ENCODE measurements around the gene P2RX4.
"Not testable (repeated sequence)": the region's sequence is repeated elsewhere in the genome, so short reads cannot be mapped to it uniquely, and the experiment has no call there.

Gene P2RX4

DNA sequence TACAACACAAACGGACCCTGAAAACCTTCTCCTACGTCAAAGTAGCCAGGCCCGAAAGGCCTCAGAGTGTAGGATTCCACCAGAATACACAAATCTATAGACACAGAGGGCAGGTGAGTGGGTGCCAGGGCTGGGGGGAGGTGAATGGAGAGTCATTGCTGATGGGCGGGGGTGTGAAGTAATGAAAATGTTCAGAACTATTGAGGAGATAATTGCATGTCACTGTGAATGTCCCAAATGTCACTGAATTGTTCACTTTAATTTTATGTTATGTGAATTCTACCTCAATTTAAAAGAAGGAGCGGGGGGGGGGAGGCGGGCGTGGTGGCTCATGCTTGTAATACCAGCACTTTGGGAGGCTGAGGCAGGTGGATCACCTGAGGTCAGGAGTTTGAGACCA lies 36.0 kb downstream of the P2RX4 start:
- no peak for DNase-seq

DNA sequence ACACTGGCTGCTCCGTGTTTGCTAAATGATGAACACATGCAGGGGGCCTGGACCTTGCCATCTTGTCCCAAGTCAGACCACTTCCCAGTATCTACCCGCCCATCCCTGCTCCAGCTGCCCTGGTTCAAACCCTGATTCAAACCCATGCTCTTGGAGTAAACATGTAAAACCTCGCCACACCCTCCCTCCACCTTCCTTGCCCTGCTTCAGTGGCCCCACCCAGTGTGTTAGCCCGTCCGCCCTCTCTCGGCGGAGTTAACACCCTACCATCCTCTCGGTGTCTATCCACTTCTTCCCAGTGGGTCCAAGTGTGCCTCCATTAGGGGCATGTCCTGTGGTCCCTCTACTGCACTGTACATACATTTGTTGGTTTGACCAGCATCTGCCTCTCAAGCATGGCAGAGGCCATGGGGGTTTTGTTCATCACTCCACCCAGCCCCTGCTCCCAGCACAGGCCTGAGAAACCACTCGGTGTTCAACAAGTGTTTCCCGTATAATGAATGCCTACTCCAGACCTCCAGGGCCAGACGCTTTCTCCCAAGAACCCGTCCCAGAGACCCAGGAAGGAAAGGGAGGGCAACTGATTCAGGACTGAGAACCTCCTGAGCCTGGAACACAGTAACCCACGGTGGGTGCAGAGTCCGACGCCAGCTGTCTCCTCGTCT lies 37.1 kb downstream of the P2RX4 start:
- no peak for DNase-seq

DNA sequence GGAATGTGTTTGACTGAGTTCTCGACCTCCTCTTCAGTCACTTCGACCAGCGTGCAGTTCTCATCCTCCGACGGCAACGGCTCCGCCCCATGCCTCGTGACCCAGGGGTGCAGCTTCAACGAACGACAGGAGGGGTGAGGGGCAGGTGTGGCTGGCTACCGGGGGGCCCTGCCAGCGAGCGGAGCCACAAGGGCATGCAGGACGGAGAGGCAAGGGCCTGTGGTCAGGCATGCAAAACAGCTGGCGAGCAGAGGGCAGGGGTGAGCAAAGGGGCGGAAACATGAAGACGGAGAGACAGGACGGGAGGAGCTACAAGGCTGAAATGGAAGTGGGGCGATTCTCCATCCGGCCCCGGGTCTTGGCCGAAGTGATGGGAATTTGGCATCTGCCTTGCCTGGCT lies 38.7 kb downstream of the P2RX4 start:
- DNase-seq = no peak

DNA sequence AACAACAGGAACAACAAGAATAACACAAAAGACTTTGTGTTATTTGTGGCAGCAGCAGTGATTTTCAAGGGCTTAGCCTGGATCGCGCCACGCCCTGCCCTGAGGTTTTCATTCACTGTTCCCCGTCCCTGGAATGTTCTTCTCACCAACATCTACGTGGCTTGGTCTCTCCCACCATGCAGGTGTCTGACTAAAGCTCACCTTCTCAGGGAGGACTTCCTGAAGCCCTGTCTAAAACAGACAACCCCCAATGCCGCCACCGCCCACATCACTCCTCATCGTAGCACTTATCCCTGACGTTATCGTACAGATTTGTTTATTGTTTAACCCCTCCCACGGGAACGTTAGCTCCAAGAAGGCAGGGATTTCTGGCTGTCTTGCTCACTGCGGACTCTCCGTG lies 40.4 kb downstream of the P2RX4 start:
- no peak for DNase-seq

DNA sequence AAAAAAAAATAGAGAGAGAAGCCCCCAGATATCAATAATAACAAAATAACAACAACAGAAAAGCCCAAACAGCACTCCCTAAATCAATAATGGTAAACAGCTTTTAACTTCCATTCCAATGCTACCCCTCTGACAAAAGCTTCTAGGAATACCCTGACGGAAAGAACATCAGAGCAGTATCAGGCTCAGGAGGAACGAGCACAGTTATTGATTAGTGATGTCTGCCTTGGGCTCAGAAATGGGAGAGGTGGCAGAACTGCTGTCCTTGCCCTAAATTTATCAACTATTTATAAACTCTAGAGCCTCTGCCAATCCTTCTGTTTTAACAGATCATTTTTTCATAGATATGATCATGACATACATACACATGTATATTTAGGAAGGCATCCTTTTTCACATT lies 41.9 kb downstream of the P2RX4 start:
- no peak for DNase-seq

DNA sequence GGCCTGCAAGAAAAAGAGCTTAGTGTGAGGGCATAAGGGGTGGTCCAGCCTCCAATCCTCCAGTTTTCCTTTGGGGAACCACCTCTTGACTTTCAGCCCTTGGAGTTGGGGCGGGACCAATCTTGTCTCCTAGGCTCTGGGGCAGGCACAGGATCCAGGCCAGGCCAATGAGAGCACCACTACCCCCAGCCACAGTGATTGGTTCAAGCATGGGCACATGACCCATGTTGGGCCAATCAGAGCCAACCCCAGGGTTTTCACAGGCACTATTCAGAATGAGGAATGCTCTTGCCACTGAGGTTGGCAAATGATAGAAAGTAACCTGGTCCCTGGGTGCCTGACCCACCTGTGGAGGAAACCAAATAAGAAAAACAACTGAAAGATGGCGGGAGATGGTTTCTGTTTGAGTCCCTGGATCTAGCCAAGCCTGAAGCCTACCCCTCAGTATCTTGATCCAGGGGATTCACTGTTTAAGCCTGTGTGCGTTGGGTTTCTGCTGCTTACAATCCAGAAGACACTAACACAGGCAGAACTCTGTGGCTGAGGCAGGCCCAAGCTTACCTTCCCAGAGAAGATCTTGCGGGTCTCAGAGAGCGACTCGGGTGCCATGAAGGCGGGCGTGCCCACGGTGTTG lies 42.9 kb downstream of the P2RX4 start:
- DNase-seq = no peak

DNA sequence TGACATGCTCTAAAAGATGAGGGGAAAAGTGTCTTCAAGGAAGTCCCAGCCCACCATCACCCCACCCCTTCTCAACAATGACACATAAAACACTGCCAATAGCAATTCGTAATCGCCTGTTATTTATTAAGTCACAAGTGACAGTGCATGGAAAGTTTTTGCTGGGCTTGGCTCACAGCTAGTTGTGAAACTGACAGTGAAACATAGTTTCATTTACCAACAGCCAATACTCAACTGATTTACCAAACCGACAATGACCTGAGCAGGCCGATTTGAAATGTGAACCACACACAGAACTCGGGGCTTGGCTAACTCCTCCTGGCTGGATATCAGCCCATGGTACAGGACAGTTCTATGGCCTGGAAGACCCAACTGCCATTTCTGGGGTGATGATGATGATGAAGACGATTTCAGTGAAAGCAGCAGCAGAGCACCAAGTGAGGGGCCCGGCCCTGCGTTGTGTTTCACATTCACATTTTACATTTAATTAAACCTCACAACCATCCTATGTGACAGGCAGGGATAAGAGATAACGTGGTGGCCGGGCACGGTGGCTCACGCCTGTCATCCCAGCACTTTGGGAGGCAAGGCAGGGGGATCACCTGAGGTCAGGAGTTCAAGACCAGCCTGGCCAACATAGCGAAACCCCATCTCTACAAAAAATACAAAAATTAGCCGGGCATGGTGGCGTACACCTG lies 43.9 kb downstream of the P2RX4 start:
- no peak for DNase-seq

DNA sequence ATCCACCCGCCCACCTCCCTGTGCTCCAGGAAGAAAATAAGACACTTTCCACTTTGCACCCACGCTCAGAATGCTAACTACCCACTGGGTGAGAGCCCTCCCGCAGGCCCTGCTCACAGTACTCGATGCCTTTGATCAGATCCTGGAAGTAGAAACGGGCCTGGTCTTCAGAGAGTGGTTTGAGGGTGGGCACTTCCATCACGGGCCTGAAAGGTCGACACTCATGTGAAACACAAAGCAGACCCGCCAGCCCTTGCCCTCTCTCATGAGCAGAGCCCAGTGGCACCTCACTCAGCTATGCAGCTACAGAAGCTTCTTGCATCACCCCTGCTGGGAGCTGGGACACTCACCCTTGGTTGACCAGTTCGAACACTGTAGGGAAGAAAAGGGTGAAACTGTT lies 45.5 kb downstream of the P2RX4 start:
- no peak for DNase-seq

DNA sequence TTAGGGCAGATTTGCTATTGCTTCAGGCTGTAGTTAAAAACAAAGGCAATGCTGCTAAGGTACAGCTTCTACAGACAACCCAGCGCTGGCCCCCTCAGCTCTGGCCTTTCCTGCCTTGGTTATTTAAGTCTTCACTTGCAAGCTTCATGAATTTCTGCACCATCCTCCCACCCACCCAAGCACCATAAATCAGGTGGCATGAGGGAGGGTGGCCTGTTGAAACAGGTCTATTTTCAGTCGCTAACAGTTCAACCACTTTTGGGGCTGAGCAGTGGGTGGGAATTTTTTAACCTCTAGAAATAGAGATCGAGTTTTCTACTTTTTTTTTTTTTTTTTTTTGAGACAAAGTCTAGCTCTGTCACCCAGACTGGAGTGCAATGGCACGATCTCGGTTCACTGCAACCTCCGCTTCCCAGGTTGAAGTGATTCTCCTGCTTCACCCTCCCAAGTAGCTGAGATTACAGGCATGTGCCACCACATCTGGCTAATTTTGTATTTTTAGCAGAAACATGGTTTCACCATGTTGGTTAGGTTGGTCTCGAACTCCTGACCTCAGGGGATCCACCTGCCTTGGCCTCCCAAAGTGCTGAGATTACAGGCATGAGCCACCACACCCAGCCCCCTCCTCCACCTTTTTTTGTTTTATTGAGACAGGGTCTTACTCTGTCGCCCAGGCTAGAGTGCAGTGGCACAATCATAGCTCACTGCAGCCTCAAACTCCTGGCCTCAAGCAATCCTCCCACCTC lies 47.9 kb downstream of the P2RX4 start:
- not testable (repeated sequence) for DNase-seq

DNA sequence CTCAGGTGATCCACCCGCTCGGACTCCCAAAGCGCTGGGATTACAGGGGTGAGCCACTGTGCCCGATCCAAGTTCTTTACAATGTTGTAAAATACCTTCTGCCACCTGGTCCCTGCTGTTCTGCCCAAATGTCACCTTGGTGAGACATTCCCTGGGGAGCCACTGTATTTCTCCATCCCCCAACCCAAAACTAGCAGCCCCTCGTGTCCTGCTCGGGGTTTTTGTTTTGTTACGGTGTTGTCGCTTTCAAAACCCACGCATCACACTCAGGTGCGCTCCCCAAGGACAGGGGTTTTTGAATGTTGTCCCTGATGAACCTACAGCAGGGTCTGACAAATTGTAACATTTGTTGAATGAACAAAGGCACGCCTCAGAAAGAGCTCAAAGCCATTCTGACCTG lies 49.1 kb downstream of the P2RX4 start:
- DNase-seq = no peak

DNA sequence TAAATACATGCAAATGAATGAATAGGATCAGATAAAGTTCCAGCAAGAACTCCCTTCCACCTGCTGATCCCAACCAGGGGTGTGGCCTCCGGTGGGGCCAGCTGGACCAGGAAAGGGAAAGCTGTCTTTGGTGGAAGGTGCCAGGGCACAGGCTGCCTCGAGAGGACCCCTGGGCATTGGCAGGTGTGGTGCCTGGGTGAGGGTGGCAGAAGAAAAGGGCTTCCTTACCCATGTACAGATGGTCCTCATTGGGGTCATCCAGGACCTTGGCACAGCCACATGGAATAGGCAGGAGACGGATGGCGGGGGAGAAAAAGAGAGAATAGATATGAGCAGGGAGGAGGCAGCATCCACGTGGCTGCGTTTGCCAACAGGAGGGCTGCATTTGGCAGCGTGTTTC lies 50.2 kb downstream of the P2RX4 start:
- no peak for DNase-seq

DNA sequence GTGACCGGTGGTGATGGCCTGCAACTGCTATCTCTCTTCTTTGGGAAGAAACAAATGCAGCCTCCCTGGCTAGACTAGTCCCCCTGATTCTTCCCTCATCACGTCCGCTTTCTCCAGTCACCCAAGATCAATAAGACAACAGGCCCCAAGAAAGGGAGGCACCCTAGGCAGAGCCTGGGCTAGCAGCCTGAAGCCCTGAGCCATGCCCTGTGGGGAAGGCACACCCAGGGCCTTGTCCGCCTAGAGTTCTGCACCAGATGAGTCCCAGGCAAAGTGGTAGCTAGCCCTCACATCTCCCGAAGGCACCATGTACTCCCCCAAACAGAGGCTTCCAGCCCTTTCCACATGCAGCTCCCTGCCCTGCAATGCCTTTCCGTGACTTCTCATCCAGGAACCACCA lies 51.5 kb downstream of the P2RX4 start:
- no peak for DNase-seq

DNA sequence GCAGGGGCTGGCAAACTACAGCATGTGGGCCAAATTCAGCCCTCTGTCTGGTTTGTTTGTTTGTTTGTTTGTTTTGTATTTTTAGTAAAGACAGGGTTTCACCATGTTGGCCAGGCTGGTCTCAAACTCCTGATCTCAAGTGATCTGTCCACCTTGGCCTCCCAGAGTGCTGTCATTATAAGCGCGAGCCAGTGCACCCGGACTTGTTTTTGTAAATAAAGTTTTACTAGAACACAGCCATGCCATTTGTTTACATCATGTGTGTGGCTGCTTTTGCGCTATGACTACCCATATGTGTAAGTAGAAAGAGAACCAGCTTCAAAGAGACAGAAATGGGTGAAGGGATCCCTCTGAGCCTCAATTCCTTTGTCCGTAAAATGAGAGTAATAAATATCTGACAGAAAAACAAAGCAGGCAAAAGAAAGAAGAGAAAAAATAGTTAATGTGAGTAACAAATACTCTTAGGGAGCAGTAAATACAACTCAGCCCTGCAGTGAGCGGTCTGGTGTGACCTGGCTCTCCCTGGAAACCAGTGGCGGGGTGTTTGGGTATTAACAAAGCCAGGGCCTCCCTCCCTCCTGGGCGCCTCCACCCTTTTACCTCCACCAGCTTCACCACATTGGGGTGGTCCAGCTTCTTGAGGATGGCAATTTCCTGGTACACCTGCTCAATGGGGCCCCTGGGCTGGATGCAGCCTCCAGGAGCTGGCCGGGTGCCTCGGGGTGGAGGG lies 53.4 kb downstream of the P2RX4 start:
- DNase-seq = no peak

DNA sequence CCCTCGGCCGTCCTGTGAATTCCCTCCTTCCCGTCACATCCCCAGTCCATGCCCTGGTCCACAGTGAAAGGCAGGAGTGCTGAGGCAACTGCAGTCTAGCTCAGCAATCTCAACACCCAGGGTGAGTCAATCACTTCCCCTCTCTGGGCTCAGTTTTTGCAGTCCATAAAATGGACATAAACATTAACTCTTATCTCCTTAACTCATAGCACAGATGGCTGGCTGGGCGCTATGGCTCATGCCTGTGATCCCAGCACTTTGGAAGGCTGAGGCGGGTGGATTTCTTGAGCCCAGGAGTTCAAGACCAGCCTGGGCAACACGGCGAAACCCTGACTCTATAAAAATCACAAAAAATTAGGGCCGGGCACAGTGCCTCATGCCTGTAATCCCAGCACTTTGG lies 54.2 kb downstream of the P2RX4 start:
- no peak for DNase-seq

DNA sequence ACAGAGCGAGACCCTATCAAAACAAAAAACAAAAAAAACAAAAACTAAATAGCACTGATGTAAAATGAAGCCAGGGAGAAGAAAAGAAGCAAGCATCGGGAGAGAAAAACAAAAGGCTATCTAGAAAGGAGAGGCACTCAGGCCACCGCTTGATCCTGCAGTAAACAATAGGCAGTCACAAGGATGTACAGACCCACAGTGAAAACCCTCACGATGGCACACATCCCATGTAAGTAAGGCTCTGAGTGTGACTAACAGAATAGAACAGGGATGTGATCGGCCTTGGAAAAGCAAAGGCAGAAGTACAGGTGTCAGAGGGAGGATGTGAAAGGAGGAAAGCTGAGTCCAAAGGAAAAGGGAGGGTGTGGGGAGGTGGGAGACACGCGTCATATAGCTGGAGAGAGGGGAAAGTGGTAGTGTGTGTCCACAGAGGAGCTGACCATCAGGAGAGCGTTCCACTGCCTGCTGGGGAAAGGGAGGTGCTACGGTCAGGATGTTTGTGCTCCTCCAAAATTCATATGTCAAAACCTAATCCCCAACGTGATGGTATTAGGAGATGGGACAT lies 55.1 kb downstream of the P2RX4 start:
- no peak for DNase-seq

DNA sequence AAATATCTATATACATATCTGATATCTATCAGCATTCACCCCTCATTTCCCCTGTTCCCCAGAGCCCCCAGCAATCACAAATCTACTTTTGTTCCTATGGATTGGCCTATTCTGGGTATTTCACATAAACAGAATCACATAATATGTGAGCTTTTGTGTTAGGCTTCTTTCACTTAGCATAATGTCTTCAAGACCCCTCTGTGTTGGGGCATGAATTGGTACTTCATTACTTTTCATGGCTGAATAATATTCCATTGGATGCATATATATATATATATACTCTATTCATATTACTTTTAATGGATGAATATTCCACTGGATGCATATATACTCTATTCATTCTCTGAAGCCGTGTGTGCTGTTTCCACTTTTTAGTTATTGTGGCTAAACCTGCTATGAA lies 57.9 kb downstream of the P2RX4 start:
- no peak for DNase-seq

DNA sequence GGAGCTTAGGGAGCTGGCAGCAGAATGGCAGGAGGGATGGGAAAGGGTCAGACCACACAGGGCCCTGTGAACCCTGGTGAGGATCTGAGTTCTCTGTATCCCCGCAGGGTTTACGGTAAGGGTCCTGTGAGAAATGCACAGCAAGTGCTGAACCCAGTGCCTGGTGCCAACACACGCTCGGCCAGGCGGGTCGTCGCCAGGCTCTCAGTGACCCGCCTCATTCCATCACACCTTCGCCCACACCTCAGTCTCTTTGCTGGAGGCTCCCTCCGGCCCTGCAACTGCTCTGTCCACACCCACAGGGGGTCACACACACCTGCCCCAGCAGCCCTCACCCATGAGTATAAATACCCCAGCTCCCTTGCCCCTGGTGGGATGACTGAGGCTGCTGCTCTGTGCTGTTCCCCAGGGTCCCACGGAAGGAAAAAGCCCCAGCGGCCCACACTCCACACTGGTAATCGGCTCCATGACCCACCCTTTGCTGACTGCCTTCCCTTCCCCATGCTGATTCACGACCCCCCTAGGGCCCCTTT lies 63.5 kb downstream of the P2RX4 start:
- DNase-seq = no peak

DNA sequence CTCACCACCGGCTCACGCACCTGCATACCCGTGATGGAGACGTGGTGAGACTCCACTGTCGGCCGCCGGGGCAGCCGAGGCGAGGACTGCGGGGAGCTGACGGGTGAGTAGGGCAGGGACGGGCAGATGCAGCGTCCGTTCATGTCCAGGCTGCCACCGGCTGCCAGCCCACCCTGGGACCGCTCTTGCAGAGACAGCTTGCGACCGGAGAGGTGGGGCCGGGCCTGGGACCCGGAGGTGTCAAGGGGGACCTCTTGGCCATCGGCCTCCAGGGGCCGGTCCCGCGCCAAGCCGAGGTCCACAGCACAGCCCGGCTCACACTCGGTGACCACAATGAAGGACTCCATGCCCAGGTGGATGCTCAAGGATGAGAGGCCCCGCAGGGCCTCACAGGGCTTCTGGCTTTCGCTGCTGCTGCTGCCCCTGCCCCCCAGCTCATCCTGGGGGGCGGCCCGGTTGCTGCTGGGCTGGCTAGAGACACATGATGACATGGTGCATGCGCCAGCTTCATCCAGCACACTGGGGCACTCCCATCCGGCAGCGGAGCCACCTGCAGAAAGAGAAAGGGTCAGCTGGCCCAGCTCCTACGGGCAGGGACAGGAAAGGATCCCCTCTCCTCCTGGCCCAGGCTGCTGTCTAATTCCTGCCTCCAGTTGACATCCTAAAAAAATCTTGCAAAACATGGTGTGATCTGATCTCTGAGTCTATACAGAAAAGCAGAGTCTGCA lies 64.3 kb downstream of the P2RX4 start:
- no peak for DNase-seq

DNA sequence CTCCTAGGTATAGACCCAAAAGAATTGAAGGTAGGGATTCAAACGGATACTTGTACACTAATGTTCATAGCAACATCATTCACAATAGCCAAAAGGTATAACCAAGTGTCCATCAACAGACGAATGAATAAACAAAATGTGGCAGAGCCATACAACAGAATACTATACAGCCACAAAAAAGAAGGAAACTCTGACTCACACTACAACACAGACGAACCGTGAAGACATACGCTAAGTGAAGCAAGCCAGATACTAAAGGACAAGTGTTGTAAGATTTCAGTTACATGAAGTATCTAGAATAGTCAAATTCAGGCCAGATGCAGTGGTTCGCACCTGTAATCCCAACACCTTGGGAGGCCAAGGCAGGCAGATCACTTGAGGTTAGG lies 67.4 kb downstream of the P2RX4 start:
- DNase-seq = no peak

DNA sequence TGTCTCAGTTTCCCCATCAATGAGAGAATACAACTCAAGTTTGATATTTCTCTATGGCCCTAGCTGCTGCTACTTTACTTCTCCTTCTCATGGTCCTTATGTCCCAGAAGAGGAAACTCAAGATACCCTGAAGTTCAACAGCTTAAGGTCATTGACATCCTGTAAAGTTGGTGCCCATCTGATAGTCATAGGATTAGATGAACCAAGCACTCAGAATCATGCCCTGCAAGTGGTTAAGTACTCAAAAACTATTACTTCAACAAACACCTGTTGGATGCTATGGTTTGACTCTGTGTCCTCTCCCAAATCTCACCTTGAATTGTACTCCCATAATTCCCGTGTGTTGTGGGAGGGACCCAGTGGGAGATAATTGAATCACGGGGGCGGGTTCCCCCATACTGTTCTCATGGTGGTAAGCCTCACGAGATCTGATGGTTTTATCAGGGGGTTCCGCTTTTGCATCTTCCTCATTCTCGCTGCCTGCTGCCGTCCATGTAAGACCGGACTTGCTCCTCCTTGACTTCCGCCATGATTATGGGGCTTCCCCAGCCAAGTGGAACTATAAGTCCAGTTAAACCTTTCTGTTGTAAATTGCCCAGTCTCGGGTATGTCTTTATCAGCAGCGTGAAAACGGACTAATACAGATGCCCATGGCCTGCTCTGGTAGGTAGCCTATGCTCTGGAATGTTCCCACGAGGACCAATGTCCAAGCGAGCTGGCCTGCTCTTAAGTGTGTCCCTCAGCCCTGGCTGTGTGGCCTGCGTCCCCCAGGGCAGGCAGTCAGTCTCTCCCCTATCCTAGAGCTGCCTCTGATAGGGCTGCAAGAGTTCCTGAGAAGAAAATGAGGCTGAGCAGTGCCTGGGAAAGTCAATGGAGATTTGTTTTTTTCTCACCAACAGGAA lies 68.5 kb downstream of the P2RX4 start:
- no peak for DNase-seq

DNA sequence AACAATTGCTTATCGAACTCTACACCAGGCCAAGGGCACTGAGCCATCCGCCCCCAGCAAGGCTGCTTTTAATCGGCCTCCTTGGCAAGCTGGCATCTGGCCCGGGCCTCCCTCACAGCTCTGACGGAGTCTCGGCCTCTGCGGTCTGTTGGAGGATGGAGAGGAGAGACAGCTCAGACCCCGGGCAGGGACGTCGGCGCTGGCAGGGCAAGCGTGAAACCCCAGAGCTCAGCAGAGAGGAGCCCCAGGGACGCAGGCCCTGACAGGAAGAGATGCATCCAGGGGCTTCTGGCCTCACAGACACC lies 69.1 kb downstream of the P2RX4 start:
- DNase-seq = no peak
